ENCODE data around the gene NTSR1.

DNA sequence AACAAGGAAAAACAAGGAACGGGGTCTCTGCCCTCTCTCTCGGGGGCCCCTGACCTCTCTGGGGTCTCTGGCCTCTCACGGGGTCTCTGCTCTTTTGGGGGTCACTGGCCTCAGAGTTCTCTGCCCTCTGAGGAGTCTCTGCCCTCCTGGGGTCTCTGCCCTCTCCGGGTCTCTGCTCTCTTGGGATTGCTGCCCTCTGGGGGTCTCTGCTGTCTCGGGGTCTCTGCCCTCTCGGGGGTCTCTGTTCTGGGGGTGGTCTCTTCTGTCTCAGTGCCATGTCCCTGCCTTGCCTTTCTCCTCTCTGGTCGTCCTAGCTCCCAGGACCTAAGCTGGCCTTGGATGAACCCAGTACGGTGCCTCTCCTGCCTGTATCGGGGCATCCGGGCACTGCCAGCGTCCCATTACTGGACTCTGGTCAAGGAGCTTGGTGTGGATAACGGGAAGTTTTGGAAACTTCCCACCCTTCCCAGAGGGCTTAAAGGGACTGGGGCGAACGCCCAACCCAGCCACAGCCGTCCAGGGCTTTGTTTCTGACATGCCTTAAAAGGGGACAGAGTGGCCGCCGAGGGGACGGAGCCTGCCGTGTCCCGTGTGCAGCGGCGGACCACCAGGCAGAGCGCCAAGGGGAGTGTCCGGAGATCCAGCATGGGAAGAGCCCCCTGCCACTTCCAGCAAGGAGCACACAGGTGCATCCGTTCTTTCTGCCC, 62.9 kb downstream of the NTSR1 start:
- TF ChIP-seq, protein P1, sequence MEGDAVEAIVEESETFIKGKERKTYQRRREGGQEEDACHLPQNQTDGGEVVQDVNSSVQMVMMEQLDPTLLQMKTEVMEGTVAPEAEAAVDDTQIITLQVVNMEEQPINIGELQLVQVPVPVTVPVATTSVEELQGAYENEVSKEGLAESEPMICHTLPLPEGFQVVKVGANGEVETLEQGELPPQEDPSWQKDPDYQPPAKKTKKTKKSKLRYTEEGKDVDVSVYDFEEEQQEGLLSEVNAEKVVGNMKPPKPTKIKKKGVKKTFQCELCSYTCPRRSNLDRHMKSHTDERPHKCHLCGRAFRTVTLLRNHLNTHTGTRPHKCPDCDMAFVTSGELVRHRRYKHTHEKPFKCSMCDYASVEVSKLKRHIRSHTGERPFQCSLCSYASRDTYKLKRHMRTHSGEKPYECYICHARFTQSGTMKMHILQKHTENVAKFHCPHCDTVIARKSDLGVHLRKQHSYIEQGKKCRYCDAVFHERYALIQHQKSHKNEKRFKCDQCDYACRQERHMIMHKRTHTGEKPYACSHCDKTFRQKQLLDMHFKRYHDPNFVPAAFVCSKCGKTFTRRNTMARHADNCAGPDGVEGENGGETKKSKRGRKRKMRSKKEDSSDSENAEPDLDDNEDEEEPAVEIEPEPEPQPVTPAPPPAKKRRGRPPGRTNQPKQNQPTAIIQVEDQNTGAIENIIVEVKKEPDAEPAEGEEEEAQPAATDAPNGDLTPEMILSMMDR (IDR thresholded peaks at IDR 0.05; ENCODE audit: poor library complexity, severe bottlenecking), result no peak
- no peak for TF ChIP-seq EP300 (conservative IDR thresholded peaks at IDR 0.05; ENCODE audit: poor library complexity, severe bottlenecking)
- no peak for TF ChIP-seq POLR2AphosphoS5 (IDR thresholded peaks at IDR 0.05)
- TF ChIP-seq SMC3 (conservative IDR thresholded peaks at IDR 0.05; ENCODE audit: poor library complexity), result no peak
- no peak for TF ChIP-seq RAD21 (conservative IDR thresholded peaks at IDR 0.05)
- no peak for TF ChIP-seq TAF1 (IDR thresholded peaks at IDR 0.05; ENCODE audit: low read depth)
- TF ChIP-seq MXI1 (conservative IDR thresholded peaks at IDR 0.05; ENCODE audit: poor library complexity, severe bottlenecking), result no peak

Data from neural cell (in vitro differentiated cells).